Measurements from ENCODE around the gene EXOSC2. TPM values are rescaled to one million over a fixed set of nuclear protein-coding genes. Genes with fewer than 3 reads are reported as not detected.

The EXOSC2 gene
- total RNA-seq, 1 experiment from 2014 or later: 71.5 TPM

DNA sequence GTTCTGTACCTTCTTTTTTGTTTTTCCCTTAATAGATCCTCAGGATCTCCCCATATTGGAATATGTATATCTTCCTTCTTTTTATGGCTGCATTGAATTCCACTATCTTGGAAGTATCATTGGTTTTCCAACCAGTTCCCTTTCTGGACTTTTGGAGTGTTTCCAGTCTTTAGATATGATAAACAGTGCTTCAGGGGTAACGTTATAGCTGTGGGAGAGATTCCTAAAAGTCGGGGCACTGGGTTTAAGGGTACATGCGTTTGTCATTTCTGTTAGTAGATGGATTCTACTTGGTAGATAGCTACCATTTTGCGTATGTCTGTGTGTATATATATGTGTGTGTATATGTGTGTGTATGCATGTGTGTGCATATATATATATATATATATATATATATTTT lies 42.0 kb downstream of the EXOSC2 start (continued):
- no peak for TF ChIP-seq TCF7L2 (IDR thresholded peaks at IDR 0.05; ENCODE audit: borderline replicate concordance, extremely low read depth, insufficient read depth, insufficient read length)
- TF ChIP-seq SP1 (IDR thresholded peaks at IDR 0.05; ENCODE audit: low read depth): no peak
- no peak for TF ChIP-seq SRF (IDR thresholded peaks at IDR 0.05; ENCODE audit: low read depth)
- no peak for TF ChIP-seq RAD21 (IDR thresholded peaks at IDR 0.05; ENCODE audit: low read depth)
- no peak for TF ChIP-seq CEBPB (IDR thresholded peaks at IDR 0.05; ENCODE audit: low read depth)
- no peak for TF ChIP-seq ZNF274 (IDR thresholded peaks at IDR 0.05; ENCODE audit: low read depth, low read length)
- no peak for TF ChIP-seq CBX3 (IDR thresholded peaks at IDR 0.05; ENCODE audit: low read depth)
- TF ChIP-seq, protein P1, sequence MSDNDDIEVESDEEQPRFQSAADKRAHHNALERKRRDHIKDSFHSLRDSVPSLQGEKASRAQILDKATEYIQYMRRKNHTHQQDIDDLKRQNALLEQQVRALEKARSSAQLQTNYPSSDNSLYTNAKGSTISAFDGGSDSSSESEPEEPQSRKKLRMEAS (IDR thresholded peaks at IDR 0.05): no peak
- no peak for TF ChIP-seq ZFX (IDR thresholded peaks at IDR 0.05)
- TF ChIP-seq EZH2phosphoT487 (IDR thresholded peaks at IDR 0.05; ENCODE audit: borderline replicate concordance): no peak

DNA sequence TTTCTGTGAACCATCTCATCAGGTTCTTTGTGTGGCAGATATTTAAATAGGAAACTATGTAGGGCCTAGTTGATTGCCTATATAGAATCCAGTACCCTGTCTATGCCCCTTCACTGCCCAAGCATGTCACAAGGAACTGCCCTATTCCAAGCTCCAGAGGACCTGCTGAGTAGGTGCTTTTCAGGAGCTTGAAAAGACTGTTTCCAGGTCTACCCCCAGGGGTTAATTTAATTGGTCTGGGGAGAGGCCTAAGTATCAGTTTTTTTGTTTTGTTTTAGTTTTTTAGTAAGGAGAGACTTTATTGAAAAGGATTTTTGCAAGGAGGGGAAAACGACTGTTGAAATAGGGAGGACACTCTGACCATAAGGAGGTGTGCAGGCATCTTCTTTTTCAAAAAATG lies 43.3 kb downstream of the EXOSC2 start:
- no peak overlapping the region for H3K9ac ChIP-seq (ENCODE audit: low read length)
- RAD21 ChIA-PET (ENCODE audit: low non-redundant PET in 1 of 2, low total read pairs in 2 of 2, uncharacterized antibody in 2 of 2, unreplicated experiment in 2 of 2): no interaction called here
- no peak overlapping the region for H2AFZ ChIP-seq (ENCODE audit: low read depth, low read length, poor library complexity, severe bottlenecking)
- intact Hi-C loops (cut with micrococcal nuclease): no loop called here
- no peak overlapping the region for H3K4me2 ChIP-seq (ENCODE audit: low read length)
- peaks cover 9 to 17% of the 10 kb centered on the region in 2 experiments; a peak in 3 of 4 replicates for H3K4me1 ChIP-seq (ENCODE audit: control insufficient read depth in 1 of 2, insufficient read depth in 2 of 2, low read length in 2 of 2)
- H3K27me3 ChIP-seq (ENCODE audit: insufficient read depth, low read length): no peaks in the 10 kb centered on the region
- peaks cover 4% of the 10 kb centered on the region; the same call in 1 of the 2 replicates for H4K20me1 ChIP-seq (ENCODE audit: insufficient read depth)
- CTCF ChIA-PET: no interaction called here
- H3K9me2 ChIP-seq (ENCODE audit: insufficient read depth): no peaks in the 10 kb centered on the region
- no peaks in the 10 kb centered on the region for H3K9me3 ChIP-seq (ENCODE audit: control insufficient read depth in 1 of 2, insufficient read depth in 1 of 2, low read depth in 1 of 2, low read length in 2 of 2)
- H3K36me3 ChIP-seq (ENCODE audit: control insufficient read depth in 1 of 2, insufficient read depth in 2 of 2, low read length in 2 of 2): no peaks in the 10 kb centered on the region
- no peak overlapping the region for H3K4me3 ChIP-seq (replicated peaks in 1 of 2; ENCODE audit: low read depth in 1 of 2, low read length in 2 of 2)
- DNase-seq (ENCODE audit: low read depth, low spot score) (no peak), ATAC-seq (no peak)
- no peak overlapping the region for H3K27ac ChIP-seq (ENCODE audit: low read depth, low read length)
- H3K79me2 ChIP-seq (ENCODE audit: insufficient read depth, low read length): peaks cover 68% of the 10 kb centered on the region
- no TSS peak for BruUV-seq (replicated peaks)
- POLR2A ChIA-PET: interaction anchor here (0.6 kb wide), 1 partner anchor 26 kb away, joined by 3 read pairs; no protein-coding TSS in a partner anchor
- TF ChIP-seq SIN3A (IDR thresholded peaks at IDR 0.05; ENCODE audit: low read depth) (no peak), FOSL1 (IDR thresholded peaks at IDR 0.05; ENCODE audit: low read depth) (no peak), CBX3 (IDR thresholded peaks at IDR 0.05; ENCODE audit: low read depth) (no peak), POLR2A (IDR thresholded peaks at IDR 0.05; ENCODE audit: borderline replicate concordance, extremely low read depth, insufficient read depth, insufficient read length) (no peak), ZFX (IDR thresholded peaks at IDR 0.05) (no peak), POLR2AphosphoS5 (IDR thresholded peaks at IDR 0.05; ENCODE audit: low read depth, low read length) (no peak), SRF (IDR thresholded peaks at IDR 0.05; ENCODE audit: low read depth) (no peak), TCF7L2 (IDR thresholded peaks at IDR 0.05; ENCODE audit: borderline replicate concordance, extremely low read depth, insufficient read depth, insufficient read length) (no peak), RAD21 (IDR thresholded peaks at IDR 0.05; ENCODE audit: low read depth) (no peak), JUND (IDR thresholded peaks at IDR 0.05) (no peak)
- TF ChIP-seq, protein P2, sequence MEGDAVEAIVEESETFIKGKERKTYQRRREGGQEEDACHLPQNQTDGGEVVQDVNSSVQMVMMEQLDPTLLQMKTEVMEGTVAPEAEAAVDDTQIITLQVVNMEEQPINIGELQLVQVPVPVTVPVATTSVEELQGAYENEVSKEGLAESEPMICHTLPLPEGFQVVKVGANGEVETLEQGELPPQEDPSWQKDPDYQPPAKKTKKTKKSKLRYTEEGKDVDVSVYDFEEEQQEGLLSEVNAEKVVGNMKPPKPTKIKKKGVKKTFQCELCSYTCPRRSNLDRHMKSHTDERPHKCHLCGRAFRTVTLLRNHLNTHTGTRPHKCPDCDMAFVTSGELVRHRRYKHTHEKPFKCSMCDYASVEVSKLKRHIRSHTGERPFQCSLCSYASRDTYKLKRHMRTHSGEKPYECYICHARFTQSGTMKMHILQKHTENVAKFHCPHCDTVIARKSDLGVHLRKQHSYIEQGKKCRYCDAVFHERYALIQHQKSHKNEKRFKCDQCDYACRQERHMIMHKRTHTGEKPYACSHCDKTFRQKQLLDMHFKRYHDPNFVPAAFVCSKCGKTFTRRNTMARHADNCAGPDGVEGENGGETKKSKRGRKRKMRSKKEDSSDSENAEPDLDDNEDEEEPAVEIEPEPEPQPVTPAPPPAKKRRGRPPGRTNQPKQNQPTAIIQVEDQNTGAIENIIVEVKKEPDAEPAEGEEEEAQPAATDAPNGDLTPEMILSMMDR (IDR thresholded peaks at IDR 0.05 in 2 of 3, conservative IDR thresholded peaks at IDR 0.05 in 1 of 3; ENCODE audit: borderline replicate concordance in 1 of 3, insufficient read depth in 1 of 3, low read depth in 2 of 3, low read length in 2 of 3): no peak
- TF ChIP-seq, protein P1 (IDR thresholded peaks at IDR 0.05): no peak
- TF ChIP-seq, protein P3, sequence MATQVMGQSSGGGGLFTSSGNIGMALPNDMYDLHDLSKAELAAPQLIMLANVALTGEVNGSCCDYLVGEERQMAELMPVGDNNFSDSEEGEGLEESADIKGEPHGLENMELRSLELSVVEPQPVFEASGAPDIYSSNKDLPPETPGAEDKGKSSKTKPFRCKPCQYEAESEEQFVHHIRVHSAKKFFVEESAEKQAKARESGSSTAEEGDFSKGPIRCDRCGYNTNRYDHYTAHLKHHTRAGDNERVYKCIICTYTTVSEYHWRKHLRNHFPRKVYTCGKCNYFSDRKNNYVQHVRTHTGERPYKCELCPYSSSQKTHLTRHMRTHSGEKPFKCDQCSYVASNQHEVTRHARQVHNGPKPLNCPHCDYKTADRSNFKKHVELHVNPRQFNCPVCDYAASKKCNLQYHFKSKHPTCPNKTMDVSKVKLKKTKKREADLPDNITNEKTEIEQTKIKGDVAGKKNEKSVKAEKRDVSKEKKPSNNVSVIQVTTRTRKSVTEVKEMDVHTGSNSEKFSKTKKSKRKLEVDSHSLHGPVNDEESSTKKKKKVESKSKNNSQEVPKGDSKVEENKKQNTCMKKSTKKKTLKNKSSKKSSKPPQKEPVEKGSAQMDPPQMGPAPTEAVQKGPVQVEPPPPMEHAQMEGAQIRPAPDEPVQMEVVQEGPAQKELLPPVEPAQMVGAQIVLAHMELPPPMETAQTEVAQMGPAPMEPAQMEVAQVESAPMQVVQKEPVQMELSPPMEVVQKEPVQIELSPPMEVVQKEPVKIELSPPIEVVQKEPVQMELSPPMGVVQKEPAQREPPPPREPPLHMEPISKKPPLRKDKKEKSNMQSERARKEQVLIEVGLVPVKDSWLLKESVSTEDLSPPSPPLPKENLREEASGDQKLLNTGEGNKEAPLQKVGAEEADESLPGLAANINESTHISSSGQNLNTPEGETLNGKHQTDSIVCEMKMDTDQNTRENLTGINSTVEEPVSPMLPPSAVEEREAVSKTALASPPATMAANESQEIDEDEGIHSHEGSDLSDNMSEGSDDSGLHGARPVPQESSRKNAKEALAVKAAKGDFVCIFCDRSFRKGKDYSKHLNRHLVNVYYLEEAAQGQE (IDR thresholded peaks at IDR 0.05; ENCODE audit: low read depth): no peak
- TF ChIP-seq, protein P4, sequence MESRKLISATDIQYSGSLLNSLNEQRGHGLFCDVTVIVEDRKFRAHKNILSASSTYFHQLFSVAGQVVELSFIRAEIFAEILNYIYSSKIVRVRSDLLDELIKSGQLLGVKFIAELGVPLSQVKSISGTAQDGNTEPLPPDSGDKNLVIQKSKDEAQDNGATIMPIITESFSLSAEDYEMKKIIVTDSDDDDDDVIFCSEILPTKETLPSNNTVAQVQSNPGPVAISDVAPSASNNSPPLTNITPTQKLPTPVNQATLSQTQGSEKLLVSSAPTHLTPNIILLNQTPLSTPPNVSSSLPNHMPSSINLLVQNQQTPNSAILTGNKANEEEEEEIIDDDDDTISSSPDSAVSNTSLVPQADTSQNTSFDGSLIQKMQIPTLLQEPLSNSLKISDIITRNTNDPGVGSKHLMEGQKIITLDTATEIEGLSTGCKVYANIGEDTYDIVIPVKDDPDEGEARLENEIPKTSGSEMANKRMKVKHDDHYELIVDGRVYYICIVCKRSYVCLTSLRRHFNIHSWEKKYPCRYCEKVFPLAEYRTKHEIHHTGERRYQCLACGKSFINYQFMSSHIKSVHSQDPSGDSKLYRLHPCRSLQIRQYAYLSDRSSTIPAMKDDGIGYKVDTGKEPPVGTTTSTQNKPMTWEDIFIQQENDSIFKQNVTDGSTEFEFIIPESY (IDR thresholded peaks at IDR 0.05; ENCODE audit: extremely low read depth, insufficient replicate concordance, low read length): no peak
